H1 (cell line): ENCODE measurements around the gene CSF2. TPM values are rescaled to one million over a fixed set of nuclear protein-coding genes. Genes with fewer than 3 reads are reported as not detected.

Experiments
- CTCF ChIA-PET: fragments of 300-600 bp; sonication (Branson Sonifier 250); formaldehyde crosslinking; loops from one replicate; lab custom pipeline; 2021; ENCODE audit not compliant: partially characterized antibody; lab: Charles Lee
- POLR2A ChIA-PET: fragments of 300-600 bp; sonication (Branson Sonifier 250); formaldehyde crosslinking; loops from one replicate; lab custom pipeline; 2021; ENCODE audit warnings: inconsistent platforms; ENCODE audit not compliant: partially characterized antibody; lab: Charles Lee
- DNase-seq, 2 experiments: peaks; one replicate each; pipeline versions ENCODE4 v3.0.0 to v3.0.0-alpha.2; 2010 to 2022; ENCODE audit warnings: low spot score in 2 of 2, low read depth in 1 of 2, mixed read lengths in 1 of 2
- FAIRE-seq: peaks from 2 replicates; lab custom pipeline; 2011; peaks lifted over from hg19 to GRCh38; lab: Jason Lieb, UNC
- H2AFZ ChIP-seq: 2 replicates; pipeline ENCODE4 v1.8.1; 2012; ENCODE audit warnings: low read length, inconsistent platforms
- H2AK5ac ChIP-seq: 2 replicates; pipeline ENCODE4 v1.6.1; 2013; ENCODE audit warnings: low read depth, low read length
- H2BK120ac ChIP-seq: replicated peaks from 2 replicates; pipeline ENCODE3; 2013; ENCODE audit warnings: low read depth, low read length, inconsistent platforms
- H2BK12ac ChIP-seq: 2 replicates; pipeline ENCODE4 v1.6.1; 2013; ENCODE audit warnings: low read depth, low read length
- H2BK15ac ChIP-seq: 2 replicates; pipeline ENCODE4 v1.6.1; 2013; ENCODE audit warnings: low read length
- H2BK20ac ChIP-seq: 2 replicates; pipeline ENCODE4 v1.6.1; 2013; ENCODE audit warnings: low read length
- H2BK5ac ChIP-seq: 2 replicates; pipeline ENCODE4 v1.6.1; 2013; ENCODE audit warnings: low read depth, low read length
- H3K14ac ChIP-seq: 2 replicates; pipeline ENCODE4 v1.6.1; 2013; ENCODE audit warnings: inconsistent platforms; ENCODE audit not compliant: insufficient read length
- H3K18ac ChIP-seq: 2 replicates; pipeline ENCODE4 v1.6.1; 2013; ENCODE audit warnings: low read length; ENCODE audit errors: extremely low read depth
- H3K23ac ChIP-seq: 2 replicates; pipeline ENCODE4 v1.6.1; 2013; ENCODE audit warnings: inconsistent platforms; ENCODE audit not compliant: insufficient read length
- H3K23me2 ChIP-seq: 2 replicates; pipeline ENCODE4 v1.6.1; 2013; ENCODE audit warnings: low read depth, low read length
- H3K27ac ChIP-seq: 2 replicates; pipeline ENCODE4 v1.6.1; 2011; ENCODE audit warnings: low read depth, low read length, inconsistent platforms
- H3K27me3 ChIP-seq, 4 experiments: replicated peaks in 1 of 4; 1 replicate in 1 of 4; 2 replicates in 3 of 4; pipeline versions ENCODE4 v1.6.1 to v1.8.1; 2011 to 2013; ENCODE audit warnings: low read length in 3 of 4, mild to moderate bottlenecking in 3 of 4, inconsistent platforms in 2 of 4, mixed read lengths in 2 of 4, moderate library complexity in 1 of 4; ENCODE audit not compliant: control insufficient read depth in 3 of 4, insufficient read depth in 3 of 4; ENCODE audit errors: extremely low read depth in 1 of 4
- H3K36me3 ChIP-seq, 4 experiments: 2 replicates each; pipeline versions ENCODE4 v1.6.1 to v1.8.1; 2011 to 2013; ENCODE audit warnings: mild to moderate bottlenecking in 4 of 4, low read length in 3 of 4, moderate library complexity in 2 of 4, control low read depth in 1 of 4, inconsistent platforms in 1 of 4; ENCODE audit not compliant: insufficient read depth in 4 of 4, control insufficient read depth in 2 of 4
- H3K4ac ChIP-seq: replicated peaks from 2 replicates; pipeline ENCODE3; 2013; ENCODE audit warnings: low read length, low read depth, mixed read lengths, inconsistent platforms; ENCODE audit not compliant: insufficient read length
- H3K4me1 ChIP-seq, 4 experiments: replicated peaks in 1 of 4; 1 replicate in 1 of 4; 2 replicates in 3 of 4; pipeline versions ENCODE4 v1.6.1 to v1.8.1; 2011 to 2013; ENCODE audit warnings: low read length in 3 of 4, inconsistent platforms in 2 of 4, mixed read lengths in 1 of 4; ENCODE audit not compliant: insufficient read depth in 4 of 4, control insufficient read depth in 3 of 4
- H3K4me2 ChIP-seq, 2 experiments: 2 replicates each; pipeline versions ENCODE4 v1.6.1 to v1.8.1; 2011 to 2013; ENCODE audit warnings: low read depth in 2 of 2, low read length in 2 of 2, control low read depth in 1 of 2, inconsistent platforms in 1 of 2, mild to moderate bottlenecking in 1 of 2; ENCODE audit not compliant: insufficient read depth in 1 of 2
- H3K4me3 ChIP-seq, 4 experiments: fragments of 200-600, 300-600 bp in 1 of 4; sonication (generic), shearing (Covaris generic), sonication (Bioruptor Twin) in 1 of 4; 2 replicates each; pipeline versions ENCODE4 v1.5.1 to v1.8.1; 2011 to 2016; ENCODE audit warnings: low read length in 4 of 4, low read depth in 3 of 4, control low read depth in 2 of 4, inconsistent platforms in 2 of 4, mild to moderate bottlenecking in 2 of 4, mixed read lengths in 1 of 4, moderate library complexity in 1 of 4; ENCODE audit not compliant: insufficient read depth in 2 of 4; ENCODE audit errors: extremely low read depth in 1 of 4
- H3K56ac ChIP-seq: replicated peaks from 2 replicates; pipeline ENCODE3; 2013; ENCODE audit warnings: low read depth, mild to moderate bottlenecking, mixed read lengths, low read length, inconsistent platforms; ENCODE audit not compliant: insufficient read length
- H3K79me1 ChIP-seq: 2 replicates; pipeline ENCODE4 v1.6.1; 2013; ENCODE audit warnings: low read depth, low read length, control low read depth
- H3K79me2 ChIP-seq, 2 experiments: 2 replicates each; pipeline versions ENCODE4 v1.6.1 to v1.8.1; 2012 to 2013; ENCODE audit warnings: low read length in 2 of 2, mild to moderate bottlenecking in 2 of 2, inconsistent platforms in 1 of 2; ENCODE audit not compliant: insufficient read depth in 2 of 2, control insufficient read depth in 1 of 2
- H3K9ac ChIP-seq, 4 experiments: replicated peaks in 1 of 4; 1 replicate in 1 of 4; 2 replicates in 3 of 4; pipeline versions ENCODE4 v1.6.1 to v1.8.1; 2011 to 2013; ENCODE audit warnings: low read depth in 3 of 4, low read length in 3 of 4, control low read depth in 2 of 4, mild to moderate bottlenecking in 2 of 4, moderate library complexity in 2 of 4, inconsistent platforms in 1 of 4; ENCODE audit errors: extremely low read depth in 1 of 4
- H3K9me3 ChIP-seq, 2 experiments: 2 replicates each; pipeline versions ENCODE4 v1.6.1 to v1.8.1; 2012 to 2013; ENCODE audit warnings: mild to moderate bottlenecking in 2 of 2, moderate library complexity in 2 of 2, control low read depth in 1 of 2, inconsistent platforms in 1 of 2, low read depth in 1 of 2, low read length in 1 of 2, mixed read lengths in 1 of 2; ENCODE audit not compliant: insufficient read depth in 2 of 2
- H4K20me1 ChIP-seq, 2 experiments: replicated peaks in 1 of 2; 2 replicates each; pipeline versions ENCODE3 to v1.8.1; 2011 to 2013; ENCODE audit warnings: inconsistent platforms in 2 of 2, low read length in 2 of 2, mild to moderate bottlenecking in 1 of 2; ENCODE audit not compliant: insufficient read depth in 2 of 2, control insufficient read depth in 1 of 2
- H4K5ac ChIP-seq: 2 replicates; pipeline ENCODE4 v1.6.1; 2013; ENCODE audit warnings: low read length, low read depth, mixed read lengths, inconsistent platforms; ENCODE audit not compliant: insufficient read length
- H4K8ac ChIP-seq: 2 replicates; pipeline ENCODE4 v1.8.0; 2013; ENCODE audit warnings: mild to moderate bottlenecking, moderate library complexity, low read length, inconsistent platforms; ENCODE audit not compliant: insufficient read depth; ENCODE audit errors: extremely low read depth
- H4K91ac ChIP-seq: replicated peaks from 2 replicates; pipeline ENCODE3; 2013; ENCODE audit warnings: low read length, mixed read lengths, inconsistent platforms; ENCODE audit not compliant: insufficient read length
- CHD1 ChIP-seq: IDR thresholded peaks from 2 replicates; pipeline ENCODE4 v1.6.1; 2012; ENCODE audit warnings: low read depth, low read length, improper control_type of control experiment
- JUN ChIP-seq: IDR thresholded peaks from 2 replicates; pipeline ENCODE4 v1.6.1; 2011; ENCODE audit warnings: low read depth, mild to moderate bottlenecking, improper control_type of control experiment, low read length
- RAD21 ChIP-seq, 2 experiments: IDR thresholded peaks in 1 of 2; conservative IDR thresholded peaks in 1 of 2; 2 replicates each; pipeline ENCODE4 v1.6.1; 2011; ENCODE audit warnings: low read depth in 2 of 2, low read length in 2 of 2, improper control_type of control experiment in 1 of 2, inconsistent platforms in 1 of 2, mild to moderate bottlenecking in 1 of 2, moderate library complexity in 1 of 2
- SIRT6 ChIP-seq: IDR thresholded peaks from one replicate; pipeline ENCODE4 v1.7.1; 2012; ENCODE audit warnings: low read length, inconsistent platforms
- WGBS, 2 experiments: shearing (Covaris generic) in 1 of 2; methylation state at CpG; one replicate each; pipeline versions ENCODE4 v1.1.6 to v1.1.7; 2013 to 2015; ENCODE audit warnings: low lambda C conversion rate in 2 of 2, mixed read lengths in 2 of 2, inconsistent platforms in 1 of 2, low coverage in 1 of 2, missing lambda C conversion rate in 1 of 2; ENCODE audit not compliant: insufficient replicate concordance in 2 of 2, insufficient coverage in 1 of 2, insufficient read length in 1 of 2; ENCODE audit errors: extremely low coverage in 1 of 2, missing lambda C conversion rate in 1 of 2; 5-methylcytosine and 5-hydroxymethylcytosine counted together
- polyA plus RNA-seq, 7 experiments: library from polyadenylated mRNA; depleted of rRNA in 3 of 7; stranded (reverse) in 5 of 7; unstranded in 2 of 7; fragments of >200 nt in 5 of 7; fragments of 200-250 nt in 2 of 7; gene quantifications; 1 replicate in 5 of 7; 2 replicates in 1 of 7; 4 replicates in 1 of 7; pipeline versions ENCODE4 v1.2.1 to v1.2.3, GENCODE V29; 2011 to 2013; ENCODE audit warnings: missing spikeins in 2 of 7, mixed read lengths in 2 of 7
- total RNA-seq: library from RNA; stranded (reverse); fragmentation: NEBNext Ultra II Directional; extraction: Animal tissue kit (Norgen Biotek cat#: 25700); gene quantifications from 2 replicates; pipeline ENCODE4 v1.2.1, GENCODE V29; 2021

Gene CSF2
- total and polyA plus RNA-seq, 2 of the 8 experiments (the other 6 are each of a cell fraction or from before 2014, with no cell fraction given) = not detected

GRCh38 chr5:132079619-132080018, 6.0 kb downstream of the CSF2 start:
- Histone ChIP-seq H2BK12ac (no peak overlapping the region), H3K23ac (no peak overlapping the region), H3K79me2 (no peaks in the 10 kb centered on the region), H2BK5ac (no peak overlapping the region), H3K4me2 (no peak overlapping the region), H2BK20ac (no peak overlapping the region), H4K20me1 (no peaks in the 10 kb centered on the region), H3K14ac (no peak overlapping the region), H3K18ac (no peak overlapping the region), H3K4me1 (peaks cover 0 to 1% (median 0%) of the 10 kb centered on the region in 4 experiments; a peak in 1 of 7 replicates), H3K9me3 (no peaks in the 10 kb centered on the region), H4K8ac (no peak overlapping the region), H3K36me3 (no peaks in the 10 kb centered on the region), H3K9ac (no peak overlapping the region), H3K4ac (no peak overlapping the region), H2BK120ac (no peak overlapping the region), H3K79me1 (no peaks in the 10 kb centered on the region), H2AK5ac (no peak overlapping the region), H3K56ac (no peak overlapping the region), H2BK15ac (no peak overlapping the region), H3K4me3 (no peak overlapping the region), H4K5ac (no peak overlapping the region), H4K91ac (no peak overlapping the region), H3K23me2 (no peaks in the 10 kb centered on the region), H2AFZ (no peak overlapping the region), H3K27me3 (no peaks in the 10 kb centered on the region), H3K27ac (no peak overlapping the region)
- DNase-seq (no peak), FAIRE-seq (no peak)
- 76% methylated on average over 3 of the region's 3 CpGs; no CpG with 5 or more reads in 1 of the 2 experiments for WGBS, 2 experiments
- POLR2A ChIA-PET = no interaction called here
- CTCF ChIA-PET = interaction anchor here (1.1 to 4.4 kb wide), 2 partner anchors 16 to 341 kb away, joined by 3 to 20 read pairs; no protein-coding TSS in a partner anchor
- TF ChIP-seq CHD1 (no peak), SIRT6 (no peak), JUN (no peak), RAD21 (IDR thresholded peaks at IDR 0.05 in 1 of 2, conservative IDR thresholded peaks at IDR 0.05 in 1 of 2; ENCODE audit: low read depth in 2 of 2, low read length in 2 of 2) (no peak)
